Measurements from ENCODE around the gene PCBP1. TPM values are rescaled to one million over a fixed set of nuclear protein-coding genes. Genes with fewer than 3 reads are reported as not detected.
"Not testable (repeated sequence)": the region's sequence is repeated elsewhere in the genome, so short reads cannot be mapped to it uniquely, and the experiment has no call there.

The PCBP1 gene
- total and polyA plus RNA-seq, 2 experiments from 2014 or later = 212 to 393 TPM

DNA sequence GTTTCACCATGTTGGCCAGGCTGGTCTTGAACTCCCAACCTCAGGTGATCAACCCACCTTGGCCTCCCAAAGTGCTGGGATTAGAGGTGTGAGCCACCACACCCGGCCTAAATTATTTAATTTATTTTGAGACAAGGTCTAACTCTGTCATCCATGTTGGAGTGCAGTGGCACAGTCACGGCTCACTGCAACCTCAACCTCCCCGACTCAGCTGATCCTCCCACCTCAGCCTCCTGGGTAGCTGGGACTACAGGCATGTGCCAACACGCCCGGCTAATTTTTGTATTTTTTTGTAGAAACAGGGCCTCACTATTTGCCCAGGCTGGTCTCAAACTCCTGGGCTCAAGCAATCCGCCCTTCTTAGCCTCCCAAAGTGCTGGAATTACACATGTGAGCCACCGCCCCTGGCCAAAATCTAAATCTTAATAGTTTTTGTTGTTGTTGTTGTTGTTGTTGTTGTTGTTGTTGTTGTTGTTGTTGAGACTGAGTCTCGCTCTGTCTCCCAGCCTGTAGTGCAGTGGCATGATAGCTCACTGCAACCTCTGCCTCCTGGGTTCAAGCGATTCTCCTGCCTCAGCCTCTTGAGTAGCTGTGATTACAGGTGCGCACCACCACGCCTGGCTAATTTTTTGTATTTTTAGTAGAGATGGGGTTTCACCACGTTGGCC is 5.4 kb downstream of the PCBP1 start:
- Mint-ChIP-seq H3K36me3 (ENCODE audit: low read depth) (peaks cover 23% of the 10 kb centered on the region), H3K4me1 (peaks cover 13% of the 10 kb centered on the region), H3K27me3 (ENCODE audit: insufficient read depth, low read depth, poor library complexity) (peaks cover 24% of the 10 kb centered on the region)
- not testable (repeated sequence) for H3K9me3 Mint-ChIP-seq; H3K4me3 Mint-ChIP-seq; H2AFZ ChIP-seq; H3K27ac ChIP-seq (ENCODE audit: low read depth); H3K36me3 ChIP-seq (ENCODE audit: insufficient read depth); H3K27ac Mint-ChIP-seq; H4K20me1 ChIP-seq (replicated peaks; ENCODE audit: insufficient read depth); H3K4me2 ChIP-seq; H3K4me3 ChIP-seq; DNase-seq (ENCODE audit: low spot score); H3K27me3 ChIP-seq (ENCODE audit: insufficient read depth); H3K4me1 ChIP-seq (ENCODE audit: insufficient read depth); ATAC-seq; H3K9me2 ChIP-seq (ENCODE audit: insufficient read depth)
- Histone ChIP-seq H3F3A (replicated peaks; ENCODE audit: low read depth) (peaks cover 28% of the 10 kb centered on the region), H3K79me2 (replicated peaks; ENCODE audit: insufficient read depth) (peaks cover 17% of the 10 kb centered on the region)

DNA sequence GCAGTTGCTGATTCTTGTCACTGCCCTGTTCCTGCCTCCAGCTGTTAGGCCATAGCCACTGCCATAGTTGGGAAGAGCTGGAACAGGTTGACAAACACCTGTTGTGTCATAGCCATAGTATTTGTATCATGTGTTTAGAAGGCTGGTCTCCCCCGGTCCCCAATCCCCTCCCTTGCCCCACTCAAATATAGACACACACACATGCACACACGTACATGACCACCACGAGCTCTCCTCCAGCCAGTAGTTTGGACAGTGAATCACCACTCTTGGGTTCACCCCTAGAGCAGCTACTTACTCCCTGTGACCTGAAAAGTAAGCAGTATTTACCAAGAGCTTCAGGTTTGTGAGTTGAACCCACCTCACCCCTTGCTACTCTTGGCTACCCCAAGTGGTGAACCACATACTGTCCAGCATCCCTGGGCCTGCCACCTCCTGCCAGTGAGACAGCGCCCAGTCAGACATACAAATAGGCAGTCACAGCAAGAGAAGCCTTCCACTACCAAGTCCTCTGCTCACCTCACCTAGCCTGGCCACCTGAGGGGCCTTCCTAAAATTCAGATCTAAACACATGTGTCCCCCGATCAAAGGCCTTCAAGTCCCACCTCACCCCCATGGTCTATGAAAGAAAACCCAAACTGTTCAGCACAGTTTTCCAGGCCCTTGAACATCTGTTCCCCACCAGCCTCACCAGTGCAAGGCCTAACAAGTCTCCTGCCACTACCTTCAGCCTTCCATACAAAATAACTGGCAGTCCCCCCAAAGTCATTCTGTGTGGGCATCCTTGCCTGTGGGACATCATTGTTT is 7.1 kb downstream of the PCBP1 start:
- Mint-ChIP-seq H3K27ac (no peak overlapping the region), H3K4me3 (no peak overlapping the region), H3K27me3 (ENCODE audit: insufficient read depth, low read depth, poor library complexity) (peaks cover 7% of the 10 kb centered on the region), H3K9me3 (no peaks in the 10 kb centered on the region; the same call in 2 of the 3 replicates), H3K4me1 (peaks cover 13% of the 10 kb centered on the region), H3K36me3 (ENCODE audit: low read depth) (peaks cover 6% of the 10 kb centered on the region)
- no peak for TF ChIP-seq EZH2 (IDR thresholded peaks at IDR 0.05; ENCODE audit: low read depth, unreplicated experiment)
- no peak for TF ChIP-seq EZH2phosphoT487 (IDR thresholded peaks at IDR 0.05; ENCODE audit: unreplicated experiment)
- peaks cover 6% of the 10 kb centered on the region for H3K4me1 ChIP-seq (ENCODE audit: insufficient read depth)
- no peak overlapping the region for H3K4me2 ChIP-seq
- no peaks in the 10 kb centered on the region for H3K79me2 ChIP-seq (replicated peaks; ENCODE audit: insufficient read depth)
- ATAC-seq = no peak
- H3K4me3 ChIP-seq = no peak overlapping the region
- no peak for DNase-seq (ENCODE audit: low spot score)
- no peak overlapping the region for H2AFZ ChIP-seq
- no peak overlapping the region for H3K27ac ChIP-seq (ENCODE audit: low read depth)
- peaks cover 18% of the 10 kb centered on the region for H3F3A ChIP-seq (replicated peaks; ENCODE audit: low read depth)
- H3K27me3 ChIP-seq (ENCODE audit: insufficient read depth) = no peaks in the 10 kb centered on the region
- H3K9me2 ChIP-seq (ENCODE audit: insufficient read depth) = no peaks in the 10 kb centered on the region
- H3K36me3 ChIP-seq (ENCODE audit: insufficient read depth) = no peaks in the 10 kb centered on the region
- H4K20me1 ChIP-seq (replicated peaks; ENCODE audit: insufficient read depth) = no peaks in the 10 kb centered on the region

DNA sequence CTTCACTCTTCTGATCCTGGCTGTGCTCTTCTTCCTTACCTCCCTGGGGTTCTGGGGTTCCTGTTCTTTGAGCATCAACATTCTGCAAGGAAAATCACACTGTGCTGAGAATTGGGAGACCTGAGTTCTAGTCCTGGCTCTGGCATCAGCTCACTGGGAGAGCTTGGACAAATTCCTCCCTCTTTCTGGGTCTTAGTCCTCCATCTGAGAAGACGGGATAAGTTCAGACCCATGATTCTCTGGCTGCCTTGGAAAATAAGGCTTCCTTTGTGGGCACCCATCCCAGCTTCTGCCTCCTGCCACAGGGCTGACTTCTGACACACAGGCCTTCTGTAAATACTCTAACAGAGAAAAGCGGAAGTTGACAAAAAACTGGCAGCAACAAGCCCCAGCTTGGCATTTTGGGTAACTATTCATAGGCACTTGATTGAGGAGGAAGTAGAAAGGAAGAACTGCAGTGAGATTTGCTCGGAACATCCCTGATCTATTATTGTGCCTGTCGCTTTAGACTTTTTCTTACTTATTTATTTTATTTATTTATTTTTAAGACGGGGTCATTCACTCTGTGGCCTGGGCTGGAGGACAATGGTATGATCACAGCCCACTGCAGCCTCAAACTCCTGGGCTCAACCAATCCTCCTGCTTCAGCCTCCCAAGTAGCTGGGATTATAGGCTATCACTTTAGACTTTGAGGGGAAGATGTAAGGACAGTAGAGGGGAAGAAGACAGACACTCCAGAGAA is 7.9 kb downstream of the PCBP1 start:
- H2AFZ ChIP-seq = no peak overlapping the region
- H3K27ac Mint-ChIP-seq = no peak overlapping the region
- TF ChIP-seq CREB1 (CRISPR knock-in tag; IDR thresholded peaks at IDR 0.05; ENCODE audit: low read depth) = no peak
- TF ChIP-seq JUNB (IDR thresholded peaks at IDR 0.05; ENCODE audit: unreplicated experiment) = no peak
- TF ChIP-seq STAT1 (IDR thresholded peaks at IDR 0.05; ENCODE audit: unreplicated experiment) = no peak
- TF ChIP-seq ZNF331 (CRISPR knock-in tag; IDR thresholded peaks at IDR 0.05; ENCODE audit: low read depth) = no peak
- TF ChIP-seq, protein P1, sequence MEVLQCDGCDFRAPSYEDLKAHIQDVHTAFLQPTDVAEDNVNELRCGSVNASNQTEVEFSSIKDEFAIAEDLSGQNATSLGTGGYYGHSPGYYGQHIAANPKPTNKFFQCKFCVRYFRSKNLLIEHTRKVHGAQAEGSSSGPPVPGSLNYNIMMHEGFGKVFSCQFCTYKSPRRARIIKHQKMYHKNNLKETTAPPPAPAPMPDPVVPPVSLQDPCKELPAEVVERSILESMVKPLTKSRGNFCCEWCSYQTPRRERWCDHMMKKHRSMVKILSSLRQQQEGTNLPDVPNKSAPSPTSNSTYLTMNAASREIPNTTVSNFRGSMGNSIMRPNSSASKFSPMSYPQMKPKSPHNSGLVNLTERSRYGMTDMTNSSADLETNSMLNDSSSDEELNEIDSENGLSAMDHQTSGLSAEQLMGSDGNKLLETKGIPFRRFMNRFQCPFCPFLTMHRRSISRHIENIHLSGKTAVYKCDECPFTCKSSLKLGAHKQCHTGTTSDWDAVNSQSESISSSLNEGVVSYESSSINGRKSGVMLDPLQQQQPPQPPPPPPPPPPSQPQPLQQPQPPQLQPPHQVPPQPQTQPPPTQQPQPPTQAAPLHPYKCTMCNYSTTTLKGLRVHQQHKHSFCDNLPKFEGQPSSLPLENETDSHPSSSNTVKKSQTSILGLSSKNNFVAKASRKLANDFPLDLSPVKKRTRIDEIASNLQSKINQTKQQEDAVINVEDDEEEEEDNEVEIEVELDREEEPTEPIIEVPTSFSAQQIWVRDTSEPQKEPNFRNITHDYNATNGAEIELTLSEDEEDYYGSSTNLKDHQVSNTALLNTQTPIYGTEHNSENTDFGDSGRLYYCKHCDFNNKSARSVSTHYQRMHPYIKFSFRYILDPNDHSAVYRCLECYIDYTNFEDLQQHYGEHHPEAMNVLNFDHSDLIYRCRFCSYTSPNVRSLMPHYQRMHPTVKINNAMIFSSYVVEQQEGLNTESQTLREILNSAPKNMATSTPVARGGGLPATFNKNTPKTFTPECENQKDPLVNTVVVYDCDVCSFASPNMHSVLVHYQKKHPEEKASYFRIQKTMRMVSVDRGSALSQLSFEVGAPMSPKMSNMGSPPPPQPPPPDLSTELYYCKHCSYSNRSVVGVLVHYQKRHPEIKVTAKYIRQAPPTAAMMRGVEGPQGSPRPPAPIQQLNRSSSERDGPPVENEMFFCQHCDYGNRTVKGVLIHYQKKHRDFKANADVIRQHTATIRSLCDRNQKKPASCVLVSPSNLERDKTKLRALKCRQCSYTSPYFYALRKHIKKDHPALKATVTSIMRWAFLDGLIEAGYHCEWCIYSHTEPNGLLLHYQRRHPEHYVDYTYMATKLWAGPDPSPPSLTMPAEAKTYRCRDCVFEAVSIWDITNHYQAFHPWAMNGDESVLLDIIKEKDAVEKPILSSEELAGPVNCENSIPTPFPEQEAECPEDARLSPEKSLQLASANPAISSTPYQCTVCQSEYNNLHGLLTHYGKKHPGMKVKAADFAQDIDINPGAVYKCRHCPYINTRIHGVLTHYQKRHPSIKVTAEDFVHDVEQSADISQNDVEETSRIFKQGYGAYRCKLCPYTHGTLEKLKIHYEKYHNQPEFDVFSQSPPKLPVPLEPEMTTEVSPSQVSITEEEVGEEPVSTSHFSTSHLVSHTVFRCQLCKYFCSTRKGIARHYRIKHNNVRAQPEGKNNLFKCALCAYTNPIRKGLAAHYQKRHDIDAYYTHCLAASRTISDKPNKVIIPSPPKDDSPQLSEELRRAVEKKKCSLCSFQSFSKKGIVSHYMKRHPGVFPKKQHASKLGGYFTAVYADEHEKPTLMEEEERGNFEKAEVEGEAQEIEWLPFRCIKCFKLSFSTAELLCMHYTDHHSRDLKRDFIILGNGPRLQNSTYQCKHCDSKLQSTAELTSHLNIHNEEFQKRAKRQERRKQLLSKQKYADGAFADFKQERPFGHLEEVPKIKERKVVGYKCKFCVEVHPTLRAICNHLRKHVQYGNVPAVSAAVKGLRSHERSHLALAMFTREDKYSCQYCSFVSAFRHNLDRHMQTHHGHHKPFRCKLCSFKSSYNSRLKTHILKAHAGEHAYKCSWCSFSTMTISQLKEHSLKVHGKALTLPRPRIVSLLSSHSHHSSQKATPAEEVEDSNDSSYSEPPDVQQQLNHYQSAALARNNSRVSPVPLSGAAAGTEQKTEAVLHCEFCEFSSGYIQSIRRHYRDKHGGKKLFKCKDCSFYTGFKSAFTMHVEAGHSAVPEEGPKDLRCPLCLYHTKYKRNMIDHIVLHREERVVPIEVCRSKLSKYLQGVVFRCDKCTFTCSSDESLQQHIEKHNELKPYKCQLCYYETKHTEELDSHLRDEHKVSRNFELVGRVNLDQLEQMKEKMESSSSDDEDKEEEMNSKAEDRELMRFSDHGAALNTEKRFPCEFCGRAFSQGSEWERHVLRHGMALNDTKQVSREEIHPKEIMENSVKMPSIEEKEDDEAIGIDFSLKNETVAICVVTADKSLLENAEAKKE (CRISPR knock-in tag; IDR thresholded peaks at IDR 0.05) = no peak

More for the DNA sequence above, 7.9 kb downstream of the PCBP1 start:
- Histone ChIP-seq H3K9me2 (ENCODE audit: insufficient read depth) (no peaks in the 10 kb centered on the region), H3K4me1 (ENCODE audit: insufficient read depth) (peaks cover under 1% of the 10 kb centered on the region), H3F3A (replicated peaks; ENCODE audit: low read depth) (peaks cover 14% of the 10 kb centered on the region), H3K4me3 (no peak overlapping the region), H4K20me1 (replicated peaks; ENCODE audit: insufficient read depth) (no peaks in the 10 kb centered on the region), H3K27ac (ENCODE audit: low read depth) (no peak overlapping the region), H3K79me2 (replicated peaks; ENCODE audit: insufficient read depth) (no peaks in the 10 kb centered on the region), H3K4me2 (no peak overlapping the region), H3K36me3 (ENCODE audit: insufficient read depth) (no peaks in the 10 kb centered on the region), H3K27me3 (ENCODE audit: insufficient read depth) (no peaks in the 10 kb centered on the region)
- H3K9me3 Mint-ChIP-seq = no peaks in the 10 kb centered on the region
- H3K27me3 Mint-ChIP-seq (ENCODE audit: insufficient read depth, low read depth, poor library complexity) = peaks cover 2% of the 10 kb centered on the region
- H3K4me1 Mint-ChIP-seq = peaks cover 7% of the 10 kb centered on the region
- peaks cover 3% of the 10 kb centered on the region; the same call in 1 of the 3 replicates for H3K36me3 Mint-ChIP-seq (ENCODE audit: low read depth)
- no peak for ATAC-seq
- H3K4me3 Mint-ChIP-seq = no peak overlapping the region
- DNase-seq (ENCODE audit: low spot score) = no peak
